Measurements from ENCODE around the gene ANKRD13D. TPM values are rescaled to one million over a fixed set of nuclear protein-coding genes. Genes with fewer than 3 reads are reported as not detected.
A peak's percentile ranks its signal among the peaks of the same experiment; 100 is the strongest.

Gene ANKRD13D
- total and polyA plus RNA-seq, 7 donors: 4.1 to 8.6 (median 7.0) TPM

DNA sequence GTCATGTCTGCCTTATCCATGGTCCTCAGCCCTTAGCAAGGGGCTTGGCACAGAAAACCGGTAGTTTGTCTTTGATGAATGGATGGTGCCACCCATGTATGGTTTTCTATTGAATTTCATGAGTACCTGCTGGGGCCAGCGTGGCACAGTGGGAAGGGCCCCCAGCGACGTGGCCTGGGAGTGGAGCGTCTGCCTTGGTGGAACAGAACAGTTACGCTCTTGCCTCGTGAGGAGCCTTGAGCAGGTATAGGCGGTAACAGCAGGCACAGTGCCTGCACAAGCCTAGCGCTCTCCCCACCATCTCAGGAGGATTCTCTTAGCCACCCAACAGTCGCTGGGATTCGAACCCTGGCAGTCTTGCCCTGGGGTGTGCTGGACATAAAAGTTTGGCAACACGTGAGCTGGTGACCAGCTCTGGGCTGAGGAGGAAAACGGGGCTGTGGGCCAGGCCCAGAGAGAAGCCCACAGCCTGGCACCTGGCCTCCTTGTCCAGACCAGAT, 11.2 kb downstream of the ANKRD13D start:
- 92 to 95% (median 93%) methylated on average over 13 of the region's 13 CpGs for WGBS, 3 donors
- ATAC-seq: no peak

DNA sequence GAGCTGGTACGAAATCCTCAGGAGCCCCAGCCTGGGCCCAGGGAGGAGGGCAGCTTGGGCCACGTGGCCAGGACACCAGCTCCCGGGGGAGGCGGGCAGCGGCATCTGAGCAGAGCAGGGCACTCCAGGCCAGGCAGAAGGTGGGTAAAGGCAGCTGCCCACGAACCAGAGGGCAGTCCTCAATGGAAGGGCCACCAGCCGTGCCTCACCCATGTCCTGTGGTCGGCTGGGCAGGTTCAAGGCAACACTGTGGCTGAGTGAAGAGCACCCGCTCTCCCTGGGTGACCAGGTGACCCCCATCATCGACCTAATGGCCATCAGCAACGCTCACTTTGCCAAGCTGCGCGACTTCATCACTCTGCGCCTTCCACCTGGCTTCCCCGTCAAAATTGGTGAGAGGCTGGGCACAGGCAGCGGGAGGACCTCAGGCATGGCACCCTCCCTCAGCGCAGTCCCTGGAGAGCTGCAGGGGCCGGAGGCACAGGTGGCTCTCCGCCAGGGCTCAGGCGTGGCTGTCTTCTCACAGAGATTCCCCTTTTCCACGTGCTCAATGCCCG, 11.7 kb downstream of the ANKRD13D start:
- H3K27ac ChIP-seq: no peak overlapping the region
- TF ChIP-seq, protein P1, sequence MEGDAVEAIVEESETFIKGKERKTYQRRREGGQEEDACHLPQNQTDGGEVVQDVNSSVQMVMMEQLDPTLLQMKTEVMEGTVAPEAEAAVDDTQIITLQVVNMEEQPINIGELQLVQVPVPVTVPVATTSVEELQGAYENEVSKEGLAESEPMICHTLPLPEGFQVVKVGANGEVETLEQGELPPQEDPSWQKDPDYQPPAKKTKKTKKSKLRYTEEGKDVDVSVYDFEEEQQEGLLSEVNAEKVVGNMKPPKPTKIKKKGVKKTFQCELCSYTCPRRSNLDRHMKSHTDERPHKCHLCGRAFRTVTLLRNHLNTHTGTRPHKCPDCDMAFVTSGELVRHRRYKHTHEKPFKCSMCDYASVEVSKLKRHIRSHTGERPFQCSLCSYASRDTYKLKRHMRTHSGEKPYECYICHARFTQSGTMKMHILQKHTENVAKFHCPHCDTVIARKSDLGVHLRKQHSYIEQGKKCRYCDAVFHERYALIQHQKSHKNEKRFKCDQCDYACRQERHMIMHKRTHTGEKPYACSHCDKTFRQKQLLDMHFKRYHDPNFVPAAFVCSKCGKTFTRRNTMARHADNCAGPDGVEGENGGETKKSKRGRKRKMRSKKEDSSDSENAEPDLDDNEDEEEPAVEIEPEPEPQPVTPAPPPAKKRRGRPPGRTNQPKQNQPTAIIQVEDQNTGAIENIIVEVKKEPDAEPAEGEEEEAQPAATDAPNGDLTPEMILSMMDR (IDR thresholded peaks at IDR 0.05): no peak
- H3K36me3 ChIP-seq (ENCODE audit: insufficient read depth in 1 of 2, low read depth in 1 of 2): peaks cover 0 to 28% of the 10 kb centered on the region in 2 donors
- H3K27me3 ChIP-seq (ENCODE audit: insufficient read depth in 3 of 3, low read length in 2 of 3): no peaks in the 10 kb centered on the region
- ATAC-seq (no peak), DNase-seq (peak; percentile 19 to 48)
- H3K4me1 ChIP-seq: peaks cover 27% of the 10 kb centered on the region
- peaks cover 2% of the 10 kb centered on the region for H3K9me3 ChIP-seq
- WGBS, 3 donors: 88 to 92% (median 90%) methylated on average over 22 of the region's 22 CpGs
- intact Hi-C loops (cut with DNase I): loop anchor here in 1 of 2 donors (5.0 kb wide), 1 partner anchor 34 kb away; the partner anchor contains the start of gene GRK2
- no peak overlapping the region for H3K4me3 ChIP-seq

More for the DNA sequence above, 11.2 kb downstream of the ANKRD13D start:
- Histone ChIP-seq H3K27me3 (ENCODE audit: insufficient read depth in 3 of 3, low read length in 2 of 3) (no peaks in the 10 kb centered on the region), H3K4me1 (peaks cover 27% of the 10 kb centered on the region), H3K9me3 (peaks cover 6% of the 10 kb centered on the region), H3K36me3 (ENCODE audit: insufficient read depth in 1 of 2, low read depth in 1 of 2) (peaks cover 0 to 30% of the 10 kb centered on the region in 2 donors), H3K4me3 (no peak overlapping the region), H3K27ac (no peak overlapping the region)
- intact Hi-C loops (cut with DNase I): loop anchor here in 1 of 2 donors (5.0 kb wide), 1 partner anchor 33 kb away; the partner anchor contains the start of gene GRK2
- peak in 1 of 2 donors; percentile 13 for DNase-seq
- TF ChIP-seq, protein P1 (IDR thresholded peaks at IDR 0.05): no peak

DNA sequence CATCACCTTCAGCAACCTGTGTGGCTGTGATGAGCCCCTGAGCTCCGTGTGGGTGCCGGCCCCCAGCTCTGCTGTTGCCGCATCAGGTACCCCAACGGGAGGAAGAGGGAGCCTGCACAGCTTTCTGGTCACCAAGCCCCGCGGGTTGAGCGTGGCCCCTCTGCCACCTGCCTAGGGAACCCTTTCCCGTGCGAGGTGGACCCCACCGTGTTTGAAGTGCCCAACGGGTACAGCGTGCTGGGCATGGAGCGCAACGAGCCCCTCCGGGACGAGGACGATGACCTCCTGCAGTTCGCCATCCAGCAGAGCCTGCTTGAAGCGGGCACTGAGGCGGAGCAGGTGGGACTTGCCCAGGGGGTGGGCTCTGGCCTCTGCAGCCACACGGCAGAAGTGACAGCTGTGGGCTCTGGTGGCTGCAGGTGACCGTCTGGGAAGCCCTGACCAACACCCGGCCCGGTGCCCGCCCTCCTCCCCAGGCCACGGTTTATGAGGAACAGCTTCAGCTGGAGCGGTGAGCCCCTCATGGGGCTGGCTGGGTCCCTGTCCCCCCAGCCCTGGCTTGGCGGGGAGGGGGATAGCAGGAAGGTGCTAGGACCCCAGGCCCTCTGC, 12.3 kb downstream of the ANKRD13D start:
- Histone ChIP-seq H3K27me3 (ENCODE audit: insufficient read depth in 3 of 3, low read length in 2 of 3) (no peaks in the 10 kb centered on the region), H3K4me1 (peaks cover 27% of the 10 kb centered on the region), H3K27ac (peak overlapping the region; percentile 82), H3K36me3 (ENCODE audit: insufficient read depth in 1 of 2, low read depth in 1 of 2) (peaks cover 0 to 27% of the 10 kb centered on the region in 2 donors), H3K4me3 (peak overlapping the region; percentile 97), H3K9me3 (no peaks in the 10 kb centered on the region)
- DNase-seq (peak in 1 of 2 donors; percentile 54), ATAC-seq (no peak)
- WGBS, 3 donors: 83 to 88% (median 85%) methylated on average over 27 to 28 of the region's 28 CpGs
- TF ChIP-seq, protein P1 (IDR thresholded peaks at IDR 0.05): no peak
- intact Hi-C loops (cut with DNase I): loop anchor here in 1 of 2 donors (5.0 kb wide), 1 partner anchor 34 kb away; the partner anchor contains the start of gene GRK2

DNA sequence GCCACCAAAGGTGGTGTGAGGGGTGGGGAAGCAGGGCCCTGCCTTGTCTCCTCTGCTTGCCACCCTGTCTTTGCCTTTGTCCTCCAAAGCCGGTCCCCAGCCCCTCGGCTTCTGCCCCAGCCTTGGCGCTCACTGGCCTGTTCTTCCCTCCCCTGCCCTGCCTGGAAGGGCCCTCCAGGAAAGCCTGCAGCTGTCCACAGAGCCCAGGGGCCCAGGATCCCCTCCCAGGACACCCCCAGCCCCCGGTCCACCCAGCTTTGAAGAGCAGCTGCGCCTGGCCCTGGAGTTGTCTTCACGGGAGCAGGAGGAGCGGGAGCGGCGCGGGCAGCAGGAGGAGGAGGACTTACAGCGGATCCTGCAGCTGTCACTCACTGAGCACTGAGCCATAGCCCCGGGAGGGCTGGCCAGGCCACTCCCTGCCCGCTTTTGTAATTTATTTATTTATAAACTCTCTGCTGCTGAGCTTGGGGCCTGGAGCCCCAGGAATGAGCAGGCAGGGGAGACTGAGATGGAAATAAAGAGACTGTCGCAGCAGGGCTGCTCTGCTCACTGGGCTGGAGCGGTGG, 12.9 kb downstream of the ANKRD13D start:
- peak overlapping the region; percentile 97 for H3K4me3 ChIP-seq
- intact Hi-C loops (cut with DNase I): loop anchor here in 1 of 2 donors (5.0 kb wide), 1 partner anchor 35 kb away; the partner anchor contains the start of gene GRK2
- ATAC-seq (peak; percentile 84 to 88 (median 87)), DNase-seq (peak; percentile 69 to 90)
- peaks cover 27% of the 10 kb centered on the region for H3K4me1 ChIP-seq
- peak overlapping the region; percentile 82 for H3K27ac ChIP-seq
- TF ChIP-seq, protein P1 (IDR thresholded peaks at IDR 0.05): no peak
- H3K36me3 ChIP-seq (ENCODE audit: insufficient read depth in 1 of 2, low read depth in 1 of 2): peaks cover 0 to 30% of the 10 kb centered on the region in 2 donors
- 28 to 32% (median 31%) methylated on average over 15 of the region's 15 CpGs for WGBS, 3 donors
- no peaks in the 10 kb centered on the region for H3K9me3 ChIP-seq
- no peaks in the 10 kb centered on the region for H3K27me3 ChIP-seq (ENCODE audit: insufficient read depth in 3 of 3, low read length in 2 of 3)
